ENCODE measurements around the gene TSC22D4. TPM values are rescaled to one million over a fixed set of nuclear protein-coding genes. Genes with fewer than 3 reads are reported as not detected.
"Not testable (repeated sequence)": the region's sequence is repeated elsewhere in the genome, so short reads cannot be mapped to it uniquely, and the experiment has no call there.

Gene TSC22D4
- total and polyA plus RNA-seq, 2 experiments from 2014 or later, result 14.6 to 24.9 TPM

GRCh38 chr7:100455206-100455605 is 23.8 kb downstream of the TSC22D4 start (continued):
- TF ChIP-seq, protein P1, sequence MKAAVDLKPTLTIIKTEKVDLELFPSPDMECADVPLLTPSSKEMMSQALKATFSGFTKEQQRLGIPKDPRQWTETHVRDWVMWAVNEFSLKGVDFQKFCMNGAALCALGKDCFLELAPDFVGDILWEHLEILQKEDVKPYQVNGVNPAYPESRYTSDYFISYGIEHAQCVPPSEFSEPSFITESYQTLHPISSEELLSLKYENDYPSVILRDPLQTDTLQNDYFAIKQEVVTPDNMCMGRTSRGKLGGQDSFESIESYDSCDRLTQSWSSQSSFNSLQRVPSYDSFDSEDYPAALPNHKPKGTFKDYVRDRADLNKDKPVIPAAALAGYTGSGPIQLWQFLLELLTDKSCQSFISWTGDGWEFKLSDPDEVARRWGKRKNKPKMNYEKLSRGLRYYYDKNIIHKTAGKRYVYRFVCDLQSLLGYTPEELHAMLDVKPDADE (IDR thresholded peaks at IDR 0.05), result no peak
- TF ChIP-seq JUNB (IDR thresholded peaks at IDR 0.05; ENCODE audit: unreplicated experiment) (no peak), CREB1 (CRISPR knock-in tag; IDR thresholded peaks at IDR 0.05; ENCODE audit: low read depth) (no peak), STAT1 (IDR thresholded peaks at IDR 0.05; ENCODE audit: unreplicated experiment) (no peak), NANOG (IDR thresholded peaks at IDR 0.05; ENCODE audit: borderline replicate concordance) (no peak), ZNF331 (CRISPR knock-in tag; IDR thresholded peaks at IDR 0.05; ENCODE audit: low read depth) (no peak), POLR2AphosphoS5 (IDR thresholded peaks at IDR 0.05; ENCODE audit: low read depth) (no peak), CTCF (conservative IDR thresholded peaks at IDR 0.05; ENCODE audit: low read depth in 2 of 2) (no peak)

DNA sequence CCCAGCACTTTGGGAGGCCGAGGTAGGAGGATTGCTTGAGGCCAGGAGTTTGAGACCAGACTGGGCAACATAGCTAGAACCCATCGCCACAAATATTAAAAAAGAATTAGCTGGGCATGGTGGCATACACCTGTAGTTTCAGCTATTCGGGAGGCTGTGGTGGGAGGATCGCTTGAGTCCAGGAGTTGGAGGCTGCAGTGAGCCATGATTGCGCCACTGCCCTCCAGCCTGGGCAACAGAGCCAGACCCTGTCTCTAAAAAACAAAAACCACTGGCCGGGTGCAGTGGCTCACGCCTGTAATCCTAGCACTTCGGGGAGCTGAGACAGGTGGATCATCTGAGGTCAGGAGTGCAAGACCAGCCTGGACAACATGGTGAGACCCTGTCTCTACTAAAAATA is 25.2 kb downstream of the TSC22D4 start:
- DNase-seq (ENCODE audit: low spot score); H3K27ac ChIP-seq (ENCODE audit: low read depth); H3K4me2 ChIP-seq; H3K4me3 ChIP-seq; H3K9me2 ChIP-seq (ENCODE audit: insufficient read depth); ATAC-seq; H3K36me3 Mint-ChIP-seq (ENCODE audit: low read depth); H3K9me3 Mint-ChIP-seq; H3K27me3 ChIP-seq (ENCODE audit: insufficient read depth); H3K27ac Mint-ChIP-seq; H4K20me1 ChIP-seq (replicated peaks; ENCODE audit: insufficient read depth); H3K36me3 ChIP-seq (ENCODE audit: insufficient read depth); H3K79me2 ChIP-seq (replicated peaks; ENCODE audit: insufficient read depth); H3F3A ChIP-seq (replicated peaks; ENCODE audit: low read depth); H2AFZ ChIP-seq; H3K4me3 Mint-ChIP-seq: not testable (repeated sequence)
- Mint-ChIP-seq H3K4me1 (peaks cover 12% of the 10 kb centered on the region), H3K27me3 (ENCODE audit: insufficient read depth, low read depth, poor library complexity) (peaks cover 24% of the 10 kb centered on the region)
- peaks cover 10% of the 10 kb centered on the region for H3K4me1 ChIP-seq (ENCODE audit: insufficient read depth)

DNA sequence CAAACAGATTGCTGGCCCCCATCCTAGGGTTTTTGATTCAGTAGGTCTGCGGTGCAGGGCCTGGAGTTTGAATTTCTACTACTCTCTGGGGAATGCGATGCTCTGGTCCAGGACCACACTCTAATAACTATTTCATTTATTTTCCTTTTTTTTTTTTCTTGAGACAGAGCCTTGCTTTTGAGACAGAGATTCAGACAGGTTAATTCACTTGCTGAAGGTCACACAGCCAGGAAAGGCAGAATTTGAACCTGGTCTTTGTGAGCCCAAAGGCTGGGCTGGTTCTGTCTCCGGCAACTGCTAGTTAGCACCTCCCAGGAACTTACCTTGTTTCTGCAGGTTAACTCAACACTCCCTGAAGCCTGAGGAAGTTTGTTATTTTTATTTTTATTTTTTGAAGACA is 26.5 kb downstream of the TSC22D4 start:
- no peak overlapping the region for H3K27ac ChIP-seq (ENCODE audit: low read depth)
- Mint-ChIP-seq H3K9me3 (no peaks in the 10 kb centered on the region), H3K4me1 (peaks cover 12% of the 10 kb centered on the region), H3K27ac (no peak overlapping the region), H3K27me3 (ENCODE audit: insufficient read depth, low read depth, poor library complexity) (peaks cover 24% of the 10 kb centered on the region), H3K4me3 (no peak overlapping the region), H3K36me3 (ENCODE audit: low read depth) (no peaks in the 10 kb centered on the region)
- H3K4me2 ChIP-seq, result no peak overlapping the region
- H2AFZ ChIP-seq, result no peak overlapping the region
- DNase-seq (ENCODE audit: low spot score) (no peak), ATAC-seq (no peak)
- no peaks in the 10 kb centered on the region for H3K79me2 ChIP-seq (replicated peaks; ENCODE audit: insufficient read depth)
- peaks cover 10% of the 10 kb centered on the region for H3K4me1 ChIP-seq (ENCODE audit: insufficient read depth)
- H4K20me1 ChIP-seq (replicated peaks; ENCODE audit: insufficient read depth), result no peaks in the 10 kb centered on the region
- no peaks in the 10 kb centered on the region for H3K27me3 ChIP-seq (ENCODE audit: insufficient read depth)
- H3F3A ChIP-seq (replicated peaks; ENCODE audit: low read depth), result peaks cover 3% of the 10 kb centered on the region; the same call in 1 of the 2 replicates
- no peaks in the 10 kb centered on the region for H3K9me2 ChIP-seq (ENCODE audit: insufficient read depth)
- H3K36me3 ChIP-seq (ENCODE audit: insufficient read depth), result no peaks in the 10 kb centered on the region
- no peak overlapping the region for H3K4me3 ChIP-seq
- TF ChIP-seq STAT1 (IDR thresholded peaks at IDR 0.05; ENCODE audit: unreplicated experiment) (no peak), EZH2phosphoT487 (IDR thresholded peaks at IDR 0.05; ENCODE audit: unreplicated experiment) (no peak), POLR2AphosphoS5 (IDR thresholded peaks at IDR 0.05; ENCODE audit: low read depth) (no peak), ZNF462 (CRISPR knock-in tag; IDR thresholded peaks at IDR 0.05) (no peak), ZNF114 (CRISPR knock-in tag; IDR thresholded peaks at IDR 0.05) (no peak)
- TF ChIP-seq, protein P1 (IDR thresholded peaks at IDR 0.05), result no peak
